GM12891 (cell line): ENCODE measurements around the gene FCN2.

ENCODE experiments used
- PAX5 ChIP-seq: IDR thresholded peaks from 2 replicates; pipeline ENCODE4 v1.6.1; 2011; ENCODE audit warnings: low read length, moderate library complexity, mild to moderate bottlenecking; ENCODE audit not compliant: insufficient read depth, severe bottlenecking
- POLR2A ChIP-seq: IDR thresholded peaks from 2 replicates; pipeline ENCODE4 v1.6.1; 2011; ENCODE audit warnings: low read depth, low read length, control low read depth
- POLR2AphosphoS5 ChIP-seq: IDR thresholded peaks from 2 replicates; pipeline ENCODE4 v1.6.1; 2011; ENCODE audit warnings: low read depth, low read length, control low read depth
- POU2F2 ChIP-seq: IDR thresholded peaks from 2 replicates; pipeline ENCODE4 v1.6.1; 2011; ENCODE audit warnings: low read depth, mild to moderate bottlenecking, control low read depth, low read length, moderate library complexity
- SPI1 ChIP-seq: IDR thresholded peaks from 2 replicates; pipeline ENCODE4 v1.6.1; 2011; ENCODE audit warnings: low read depth, low read length, control low read depth
- TAF1 ChIP-seq: IDR thresholded peaks from 2 replicates; pipeline ENCODE4 v1.6.1; 2011; ENCODE audit warnings: low read depth, low read length, control low read depth

DNA sequence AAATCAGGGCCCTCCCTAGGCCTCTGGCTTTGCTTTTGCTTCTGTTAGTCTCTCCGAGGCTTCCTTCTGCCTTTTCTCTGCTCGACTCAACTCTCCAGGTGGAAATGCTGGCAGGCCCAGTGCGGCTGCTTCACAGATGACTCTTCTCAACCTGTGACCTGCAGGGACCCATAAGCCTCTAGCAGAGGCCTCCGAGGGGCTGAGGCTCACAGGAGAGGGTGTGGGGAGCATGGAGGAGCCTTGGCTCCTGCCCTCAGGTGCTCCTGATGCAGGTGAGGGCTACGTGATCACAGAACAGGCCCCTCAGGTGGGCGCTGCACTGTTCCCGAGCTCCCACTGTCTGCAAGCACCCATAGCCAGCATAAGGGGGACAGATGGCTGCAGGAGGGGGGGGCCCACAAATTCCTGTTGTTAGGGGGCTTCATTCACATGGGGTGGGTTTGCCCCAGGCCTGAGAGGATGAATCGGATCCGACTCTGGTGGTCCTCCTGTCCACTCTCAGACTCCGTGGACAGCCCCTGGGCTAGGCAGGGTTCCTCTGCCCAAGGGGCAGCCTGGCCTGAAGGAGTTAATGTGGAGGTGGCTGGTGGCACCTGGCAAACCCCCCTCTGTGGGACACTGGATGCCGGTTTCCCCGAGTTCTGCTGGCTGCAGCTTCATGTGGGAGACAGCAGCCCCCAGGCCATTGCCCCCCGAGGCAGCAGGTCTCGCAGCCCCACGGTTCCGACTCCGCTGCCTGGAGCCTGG, 10.9 kb upstream of the FCN2 start:
- TF ChIP-seq POLR2A = no peak
- TF ChIP-seq POLR2AphosphoS5 = no peak
- TF ChIP-seq SPI1 = no peak
- no peak for TF ChIP-seq PAX5
- no peak for TF ChIP-seq TAF1
- no peak for TF ChIP-seq POU2F2
